BE2C (cell line): Measurements from ENCODE around the gene KRT4. TPM values are rescaled to one million over a fixed set of nuclear protein-coding genes. Genes with fewer than 3 reads are reported as not detected.
"Not testable (repeated sequence)": the region's sequence is repeated elsewhere in the genome, so short reads cannot be mapped to it uniquely, and the experiment has no call there.

ENCODE experiments used
- DNase-seq: peaks from one replicate; pipeline ENCODE4 v3.0.0-alpha.2; 2020
- H3K27me3 ChIP-seq: fragments of 250-450 bp; sonication (Bioruptor Pico); 2 replicates; pipeline ENCODE4 v1.5.1; 2020; ENCODE audit warnings: mild to moderate bottlenecking
- H3K36me3 ChIP-seq: fragments of 250-450 bp; sonication (Bioruptor Pico); 2 replicates; pipeline ENCODE4 v1.5.1; 2020; ENCODE audit warnings: mild to moderate bottlenecking
- H3K4me1 ChIP-seq: fragments of 250-450 bp; sonication (Bioruptor Pico); 2 replicates; pipeline ENCODE4 v1.5.1; 2020
- H3K4me3 ChIP-seq: 2 replicates; pipeline ENCODE4 v1.5.1; 2011; ENCODE audit warnings: low read depth, low read length
- H3K9me3 ChIP-seq: fragments of 250-450 bp; sonication (Bioruptor Pico); 2 replicates; pipeline ENCODE4 v1.5.1; 2020
- polyA plus RNA-seq: library from polyadenylated mRNA; unstranded; fragments of >200 nt; gene quantifications from one replicate; pipeline ENCODE4 v1.2.1, GENCODE V29; 2012; ENCODE audit warnings: low read depth, missing spikeins; ENCODE audit not compliant: insufficient read length, insufficient read depth
- TF ChIP-seq, protein P1 (sequence below): IDR thresholded peaks from 2 replicates; pipeline ENCODE4 v1.5.1; 2012; ENCODE audit warnings: mild to moderate bottlenecking, low read depth, low read length

The KRT4 gene
- not detected for polyA plus RNA-seq

GRCh38 chr12:52813885-52814709 is at the start of gene KRT4:
Gene KRT4, minus strand, starts transcription at chr12:52814116. Its CDS starts 58 bp downstream, at chr12:52814058.
- TF ChIP-seq, protein P1, sequence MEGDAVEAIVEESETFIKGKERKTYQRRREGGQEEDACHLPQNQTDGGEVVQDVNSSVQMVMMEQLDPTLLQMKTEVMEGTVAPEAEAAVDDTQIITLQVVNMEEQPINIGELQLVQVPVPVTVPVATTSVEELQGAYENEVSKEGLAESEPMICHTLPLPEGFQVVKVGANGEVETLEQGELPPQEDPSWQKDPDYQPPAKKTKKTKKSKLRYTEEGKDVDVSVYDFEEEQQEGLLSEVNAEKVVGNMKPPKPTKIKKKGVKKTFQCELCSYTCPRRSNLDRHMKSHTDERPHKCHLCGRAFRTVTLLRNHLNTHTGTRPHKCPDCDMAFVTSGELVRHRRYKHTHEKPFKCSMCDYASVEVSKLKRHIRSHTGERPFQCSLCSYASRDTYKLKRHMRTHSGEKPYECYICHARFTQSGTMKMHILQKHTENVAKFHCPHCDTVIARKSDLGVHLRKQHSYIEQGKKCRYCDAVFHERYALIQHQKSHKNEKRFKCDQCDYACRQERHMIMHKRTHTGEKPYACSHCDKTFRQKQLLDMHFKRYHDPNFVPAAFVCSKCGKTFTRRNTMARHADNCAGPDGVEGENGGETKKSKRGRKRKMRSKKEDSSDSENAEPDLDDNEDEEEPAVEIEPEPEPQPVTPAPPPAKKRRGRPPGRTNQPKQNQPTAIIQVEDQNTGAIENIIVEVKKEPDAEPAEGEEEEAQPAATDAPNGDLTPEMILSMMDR = no peak
- DNase-seq = no peak
- no peak within 1 kb of the TSS for H3K4me3 ChIP-seq
- H3K4me1 ChIP-seq = no peaks in the 10 kb centered on the region
- no peaks in the 10 kb centered on the region for H3K36me3 ChIP-seq
- H3K27me3 ChIP-seq = peaks cover 18% of the 10 kb centered on the region
- no peaks in the 10 kb centered on the region for H3K9me3 ChIP-seq

GRCh38 chr12:52862023-52862422 is 48.1 kb upstream of the KRT4 start:
- H3K4me3 ChIP-seq = no peak overlapping the region
- no peaks in the 10 kb centered on the region for H3K4me1 ChIP-seq
- no peaks in the 10 kb centered on the region for H3K9me3 ChIP-seq
- no peak for DNase-seq
- TF ChIP-seq, protein P1 = no peak
- H3K36me3 ChIP-seq = no peaks in the 10 kb centered on the region
- H3K27me3 ChIP-seq = no peaks in the 10 kb centered on the region; the same call in 1 of the 2 replicates

- no peak overlapping the region for H3K4me3 ChIP-seq
- H3K36me3 ChIP-seq = no peaks in the 10 kb centered on the region
- no peaks in the 10 kb centered on the region for H3K4me1 ChIP-seq
- H3K27me3 ChIP-seq = no peaks in the 10 kb centered on the region; the same call in 1 of the 2 replicates
- H3K9me3 ChIP-seq = no peaks in the 10 kb centered on the region
- no peak for DNase-seq
- TF ChIP-seq, protein P1 = no peak
These were observed 47.6 kb upstream of the KRT4 start for GRCh38 chr12:52861511-52861910.

DNA sequence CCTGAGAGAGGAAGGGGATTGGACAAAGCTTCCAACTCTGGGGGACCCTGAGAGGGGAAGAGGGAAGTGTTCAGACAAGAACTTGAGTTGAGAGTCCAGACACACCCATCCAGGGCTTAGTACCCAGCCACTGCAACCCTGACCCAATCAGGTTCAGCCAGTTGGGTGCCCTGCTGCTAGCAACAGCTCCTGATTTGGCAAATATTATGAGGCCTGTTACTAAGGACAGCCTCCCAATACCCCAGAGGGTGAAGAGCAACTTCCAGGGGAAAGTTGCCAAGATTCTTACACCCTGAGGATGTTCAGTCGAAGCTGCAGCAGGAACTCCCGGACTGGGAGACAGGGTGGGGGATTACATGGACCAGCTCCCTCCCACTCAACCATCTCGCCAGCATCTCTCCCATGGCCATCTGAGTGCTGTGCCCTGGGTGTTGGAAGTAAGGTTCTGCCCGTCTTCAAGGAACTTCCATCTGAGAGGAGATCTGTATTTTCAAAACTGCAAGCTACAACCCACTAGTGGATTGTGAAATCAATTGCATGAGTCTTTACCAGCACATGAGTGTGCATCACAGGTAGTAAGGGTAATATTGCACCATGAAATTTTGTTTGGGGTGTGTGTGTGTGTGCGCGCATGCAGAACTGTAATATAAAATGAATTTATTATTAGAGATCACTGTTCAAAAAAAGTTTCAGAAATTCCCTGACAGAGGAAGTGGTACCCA is 46.3 kb upstream of the KRT4 start:
- no peak overlapping the region for H3K4me3 ChIP-seq
- no peaks in the 10 kb centered on the region; the same call in 1 of the 2 replicates for H3K27me3 ChIP-seq
- TF ChIP-seq, protein P1 = no peak
- DNase-seq = no peak
- no peaks in the 10 kb centered on the region for H3K9me3 ChIP-seq
- H3K36me3 ChIP-seq = no peaks in the 10 kb centered on the region
- no peaks in the 10 kb centered on the region for H3K4me1 ChIP-seq

DNA sequence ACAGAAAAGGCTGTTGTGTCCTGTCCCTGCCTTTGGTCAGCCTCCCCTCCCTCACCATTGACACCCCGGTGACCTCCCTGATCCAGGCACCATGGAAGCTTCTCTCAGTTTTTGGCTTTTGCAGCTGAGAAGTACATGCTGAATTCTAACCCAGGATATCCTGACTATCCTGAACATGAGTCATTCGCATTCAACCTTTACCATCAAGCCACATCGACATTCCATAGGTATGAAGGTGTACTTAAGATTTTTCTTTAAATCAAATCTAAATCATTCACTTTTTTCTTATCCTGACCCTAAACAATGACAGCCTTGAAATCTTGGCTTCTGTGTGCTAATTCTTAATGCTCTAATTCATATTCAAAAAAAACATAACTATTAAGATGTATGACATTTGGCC is 43.6 kb upstream of the KRT4 start:
- H3K4me1 ChIP-seq = no peaks in the 10 kb centered on the region
- H3K36me3 ChIP-seq = no peaks in the 10 kb centered on the region
- H3K27me3 ChIP-seq = no peaks in the 10 kb centered on the region; the same call in none of the 2 replicates
- no peak for DNase-seq
- no peaks in the 10 kb centered on the region for H3K9me3 ChIP-seq
- H3K4me3 ChIP-seq = no peak overlapping the region
- TF ChIP-seq, protein P1 = no peak

DNA sequence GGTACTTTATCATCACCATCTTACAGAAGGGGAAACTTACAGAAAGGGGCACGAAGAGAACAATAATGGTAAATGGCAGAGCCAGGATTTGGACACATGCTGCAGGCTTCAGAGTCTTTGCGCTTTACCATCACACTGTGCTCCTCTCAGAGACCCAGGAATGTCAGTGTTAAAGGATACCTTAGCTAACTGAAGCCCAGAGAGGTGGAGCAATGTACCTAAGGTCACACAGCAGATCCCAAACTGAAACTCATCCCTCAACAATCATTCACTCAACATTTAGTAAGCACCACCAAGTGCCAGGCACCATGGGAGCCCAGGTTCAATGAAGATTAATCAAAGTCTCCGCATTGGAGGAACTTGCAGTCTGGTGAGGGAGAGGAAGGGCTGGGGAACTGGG is 42.9 kb upstream of the KRT4 start:
- no peak for DNase-seq
- no peaks in the 10 kb centered on the region for H3K36me3 ChIP-seq

GRCh38 chr12:52856077-52856476 is 42.2 kb upstream of the KRT4 start:
- not testable (repeated sequence) for H3K27me3 ChIP-seq, H3K4me3 ChIP-seq, H3K9me3 ChIP-seq, H3K4me1 ChIP-seq, DNase-seq, H3K36me3 ChIP-seq

More for the DNA sequence above, 42.9 kb upstream of the KRT4 start:
- H3K4me1 ChIP-seq = no peaks in the 10 kb centered on the region
- no peaks in the 10 kb centered on the region for H3K9me3 ChIP-seq
- H3K4me3 ChIP-seq = no peak overlapping the region
- TF ChIP-seq, protein P1 = no peak
- H3K27me3 ChIP-seq = no peaks in the 10 kb centered on the region; the same call in none of the 2 replicates
